Left lung (tissue), 10 donors: Measurements from ENCODE around the gene PYDC1. TPM values are rescaled to one million over a fixed set of nuclear protein-coding genes. Genes with fewer than 3 reads are reported as not detected.
A peak's percentile ranks its signal among the peaks of the same experiment; 100 is the strongest.
"Not testable (repeated sequence)": the region's sequence is repeated elsewhere in the genome, so short reads cannot be mapped to it uniquely, and the experiment has no call there.

ENCODE experiments used
- ATAC-seq: fragments of 200-7000 bp; cut with Tn5 transposase; one replicate; pipeline ENCODE4 v1.9.1; 2020; ENCODE audit warnings: moderate library complexity
- DNase-seq, 4 donors: peaks; one replicate each; pipeline ENCODE4 v3.0.0-alpha.2; 2013 to 2020
- H3K27ac ChIP-seq, 2 donors: fragments of 200-600 bp; sonication (generic) in 1 of 2; one replicate each; pipeline versions ENCODE4 v1.5.0 to v1.8.0; 2020 to 2021
- H3K27me3 ChIP-seq, 2 donors: fragments of 200-600 bp; sonication (generic) in 1 of 2; one replicate each; pipeline versions ENCODE4 v1.5.0 to v1.8.0; 2020 to 2021
- H3K36me3 ChIP-seq, 2 donors: fragments of 200-600 bp; sonication (generic) in 1 of 2; one replicate each; pipeline versions ENCODE4 v1.5.0 to v1.8.0; 2020 to 2021
- H3K4me1 ChIP-seq, 2 donors: fragments of 200-600 bp; one replicate each; pipeline ENCODE4 v1.8.0; 2021
- H3K4me3 ChIP-seq, 2 donors: fragments of 200-600 bp; sonication (generic) in 1 of 2; one replicate each; pipeline versions ENCODE4 v1.5.0 to v1.8.0; 2020 to 2021; ENCODE audit warnings: mild to moderate bottlenecking in 1 of 2
- H3K9me3 ChIP-seq, 2 donors: fragments of 200-600 bp; sonication (generic) in 1 of 2; one replicate each; pipeline versions ENCODE4 v1.5.0 to v1.8.0; 2020 to 2021
- CTCF ChIP-seq, 2 donors: fragments of 200-600 bp; sonication (generic) in 1 of 2; IDR thresholded peaks; one replicate each; pipeline versions ENCODE4 v1.5.0 to v1.8.0; 2021; ENCODE audit warnings: antibody characterized with exemption in 2 of 2
- intact Hi-C, 2 donors: fragments of 100-400 bp; cut with DNase I; formaldehyde crosslinking; loops; one replicate each; pipeline versions ENCODE4 v1.11.2 to v1.14.2; 2022
- polyA plus RNA-seq, 6 donors: library from polyadenylated mRNA; unstranded; fragments of 120-200 nt; gene quantifications; one replicate each; pipeline ENCODE4 v1.2.1, GENCODE V29; 2013; ENCODE audit not compliant: insufficient read length in 6 of 6
- total RNA-seq, 2 donors: library from RNA; stranded (reverse); fragmentation: NEBNext Ultra II Directional; extraction: Animal tissue kit (Norgen Biotek cat#: 25700); gene quantifications; one replicate each; pipeline ENCODE4 v1.2.1, GENCODE V29; 2021
- donor health status: DM: no; HTN: yes; CAD: no.
- donor health status: DM: no; HTN: no; CAD: no.

PYDC1 gene
- total and polyA plus RNA-seq, 8 donors = not detected

DNA sequence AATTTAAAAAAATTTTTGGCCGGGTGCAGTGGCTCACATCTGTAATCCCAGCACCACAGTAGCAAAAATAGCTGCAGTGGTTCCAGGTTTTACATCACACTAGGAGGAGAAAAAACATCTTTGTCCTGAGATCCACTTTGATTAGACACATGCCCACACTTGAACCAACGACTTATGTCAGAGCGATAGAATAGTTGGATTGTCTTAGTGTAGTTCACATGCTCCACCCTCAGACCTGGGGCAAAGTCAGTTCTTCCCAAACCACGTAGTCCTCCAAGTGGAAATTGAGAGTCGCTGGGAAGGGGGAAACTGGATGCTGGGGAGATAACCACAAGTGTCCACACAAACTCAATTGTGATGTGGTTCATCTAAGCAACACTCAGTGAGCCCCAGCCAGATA, 31.4 kb upstream of the PYDC1 start:
- TF ChIP-seq CTCF (IDR thresholded peaks at IDR 0.05) = no peak
- H3K4me3 ChIP-seq = no peak overlapping the region
- intact Hi-C loops = no loop called here
- DNase-seq (no peak), ATAC-seq (no peak)
- no peaks in the 10 kb centered on the region for H3K36me3 ChIP-seq
- H3K9me3 ChIP-seq = no peaks in the 10 kb centered on the region
- H3K4me1 ChIP-seq = peaks cover 0 to 18% of the 10 kb centered on the region in 2 donors
- peaks cover 0 to 12% of the 10 kb centered on the region in 2 donors for H3K27me3 ChIP-seq
- H3K27ac ChIP-seq = no peak overlapping the region

GRCh38 chr16:31246296-31246695, 29.4 kb upstream of the PYDC1 start:
- no peak overlapping the region for H3K4me3 ChIP-seq
- peaks cover 0 to 14% of the 10 kb centered on the region in 2 donors for H3K4me1 ChIP-seq
- H3K27me3 ChIP-seq = peaks cover 0 to 12% of the 10 kb centered on the region in 2 donors
- H3K27ac ChIP-seq = no peak overlapping the region
- no peaks in the 10 kb centered on the region for H3K36me3 ChIP-seq
- H3K9me3 ChIP-seq = no peaks in the 10 kb centered on the region
- no peak for ATAC-seq
- TF ChIP-seq CTCF (IDR thresholded peaks at IDR 0.05) = no peak
- intact Hi-C loops = no loop called here
- no peak for DNase-seq

- DNase-seq, H3K36me3 ChIP-seq, ATAC-seq, H3K27ac ChIP-seq, intact Hi-C loops, H3K4me3 ChIP-seq, H3K9me3 ChIP-seq: not testable (repeated sequence)
- Histone ChIP-seq H3K27me3 (peaks cover 0 to 12% of the 10 kb centered on the region in 2 donors), H3K4me1 (peaks cover 0 to 14% of the 10 kb centered on the region in 2 donors)
Observed at GRCh38 chr16:31245598-31245997, 28.7 kb upstream of the PYDC1 start.

DNA sequence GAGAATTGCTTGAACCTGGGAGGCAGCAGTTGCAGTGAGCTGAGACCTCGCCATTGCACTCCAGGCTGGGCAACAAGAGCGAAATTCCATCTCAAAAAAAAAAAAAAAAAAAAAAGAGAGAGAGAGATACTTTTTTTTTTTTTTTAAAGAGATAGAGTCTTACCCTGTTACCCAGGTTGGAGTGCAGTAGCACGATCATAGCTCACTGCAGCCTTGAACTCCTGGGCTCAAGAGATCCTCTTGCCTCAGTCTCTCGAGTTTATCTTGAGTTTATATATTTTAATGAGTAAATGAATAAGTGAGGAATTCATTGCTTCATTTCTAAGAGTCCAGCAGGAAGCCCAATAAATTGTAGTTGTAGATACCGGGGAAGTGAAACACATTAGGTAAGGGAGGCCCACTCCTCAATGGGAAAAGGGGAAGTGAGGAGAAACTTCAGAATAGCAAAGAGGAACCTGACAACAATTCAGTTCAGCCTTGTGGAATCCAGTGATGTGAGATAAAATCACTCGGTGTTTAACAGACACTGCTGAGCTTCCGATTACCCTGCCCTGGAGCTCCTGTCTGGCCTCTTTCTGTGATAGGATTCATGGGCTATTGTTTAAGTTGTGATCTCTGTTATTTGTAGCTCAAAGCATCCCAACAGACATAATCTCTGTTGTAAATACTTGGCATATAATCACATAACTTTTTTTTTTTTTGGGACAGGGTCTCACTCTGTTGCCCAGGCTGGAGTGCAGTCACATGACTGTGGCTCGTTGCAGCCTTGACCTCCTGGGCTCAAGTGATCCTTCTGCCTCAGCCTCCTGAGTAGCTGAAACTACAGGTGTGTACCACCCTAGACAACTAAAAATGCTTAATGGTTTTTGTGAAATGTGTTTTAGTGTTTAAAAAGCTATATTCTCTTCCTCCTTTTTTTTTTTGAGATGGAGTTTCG, 27.1 kb upstream of the PYDC1 start:
- Histone ChIP-seq H3K27ac (peak overlapping the region in 1 of 2 donors; percentile 82), H3K4me3 (no peak overlapping the region), H3K9me3 (no peaks in the 10 kb centered on the region), H3K36me3 (no peaks in the 10 kb centered on the region), H3K27me3 (peaks cover 0 to 12% of the 10 kb centered on the region in 2 donors), H3K4me1 (peaks cover 0 to 14% of the 10 kb centered on the region in 2 donors)
- ATAC-seq = peak; percentile 40
- DNase-seq = no peak
- no peak for TF ChIP-seq CTCF (IDR thresholded peaks at IDR 0.05)
- intact Hi-C loops = no loop called here

DNA sequence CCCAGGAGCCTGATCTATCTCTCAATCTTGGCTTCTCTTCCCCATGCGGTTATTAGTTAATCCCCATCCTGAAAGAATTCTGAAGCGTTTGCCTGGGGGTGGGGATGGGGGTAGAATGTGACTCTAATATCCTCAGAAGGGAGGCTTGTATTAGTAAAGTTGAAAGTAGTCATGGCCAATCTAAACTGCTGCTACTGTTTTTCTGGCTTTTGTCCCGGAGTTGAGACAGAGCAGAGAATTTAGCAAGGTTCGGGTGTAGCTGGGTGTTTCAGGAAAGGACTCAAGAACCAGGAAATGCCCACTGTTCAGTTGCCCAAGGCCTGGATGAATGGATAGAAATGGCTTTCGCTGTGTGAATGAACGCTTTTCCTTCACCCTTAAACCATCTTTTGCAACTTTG, 25.3 kb upstream of the PYDC1 start:
- intact Hi-C loops = no loop called here
- no peaks in the 10 kb centered on the region for H3K36me3 ChIP-seq
- peak overlapping the region in 1 of 2 donors; percentile 23 for H3K27ac ChIP-seq
- TF ChIP-seq CTCF (IDR thresholded peaks at IDR 0.05) = no peak
- H3K9me3 ChIP-seq = no peaks in the 10 kb centered on the region
- H3K27me3 ChIP-seq = peaks cover 0 to 12% of the 10 kb centered on the region in 2 donors
- no peak overlapping the region for H3K4me3 ChIP-seq
- peaks cover 0 to 14% of the 10 kb centered on the region in 2 donors for H3K4me1 ChIP-seq
- no peak for DNase-seq
- no peak for ATAC-seq
